Measurements from ENCODE around the gene GSE1.

GSE1 gene

GRCh38 chr16:85677383-85677967, 64.4 kb downstream of the GSE1 start:
- Histone ChIP-seq H3K27me3 (ENCODE audit: insufficient read depth, poor library complexity, severe bottlenecking) (no peaks in the 10 kb centered on the region), H3K27ac (replicated peaks) (no peak overlapping the region), H3K4me3 (replicated peaks; ENCODE audit: insufficient read depth, low read length) (no peak overlapping the region)
- DNase-seq (ENCODE audit: low read depth in 1 of 2, low spot score in 1 of 2), result no peak
- TF ChIP-seq CTCF (IDR thresholded peaks at IDR 0.05; ENCODE audit: insufficient read depth, low read length), result no peak
- TF ChIP-seq SPI1 (IDR thresholded peaks at IDR 0.05; ENCODE audit: borderline replicate concordance, low read depth), result no peak
- TF ChIP-seq GABPA (IDR thresholded peaks at IDR 0.05; ENCODE audit: low read depth), result no peak
- no peak for TF ChIP-seq POLR2AphosphoS5 (IDR thresholded peaks at IDR 0.05; ENCODE audit: low read depth)
- TF ChIP-seq REST (IDR thresholded peaks at IDR 0.05; ENCODE audit: insufficient replicate concordance, low read depth), result no peak

- H3K4me3 ChIP-seq (replicated peaks; ENCODE audit: insufficient read depth, low read length), result no peak overlapping the region
- no peaks in the 10 kb centered on the region for H3K27me3 ChIP-seq (ENCODE audit: insufficient read depth, poor library complexity, severe bottlenecking)
- H3K27ac ChIP-seq (replicated peaks), result no peak overlapping the region
- TF ChIP-seq CTCF (IDR thresholded peaks at IDR 0.05; ENCODE audit: insufficient read depth, low read length), result no peak
- DNase-seq (ENCODE audit: low read depth in 1 of 2, low spot score in 1 of 2), result no peak
Measured at GRCh38 chr16:85678016-85678415, 64.9 kb downstream of the GSE1 start.

GRCh38 chr16:85678821-85679220, 65.7 kb downstream of the GSE1 start:
- DNase-seq (ENCODE audit: low read depth in 1 of 2, low spot score in 1 of 2), result no peak
- Histone ChIP-seq H3K27me3 (ENCODE audit: insufficient read depth, poor library complexity, severe bottlenecking) (no peaks in the 10 kb centered on the region), H3K27ac (replicated peaks) (no peak overlapping the region), H3K4me3 (replicated peaks; ENCODE audit: insufficient read depth, low read length) (no peak overlapping the region)
- no peak for TF ChIP-seq REST (IDR thresholded peaks at IDR 0.05; ENCODE audit: insufficient replicate concordance, low read depth)
- no peak for TF ChIP-seq SPI1 (IDR thresholded peaks at IDR 0.05; ENCODE audit: borderline replicate concordance, low read depth)
- no peak for TF ChIP-seq CTCF (IDR thresholded peaks at IDR 0.05; ENCODE audit: insufficient read depth, low read length)
- TF ChIP-seq GABPA (IDR thresholded peaks at IDR 0.05; ENCODE audit: low read depth), result no peak
- no peak for TF ChIP-seq POLR2AphosphoS5 (IDR thresholded peaks at IDR 0.05; ENCODE audit: low read depth)

GRCh38 chr16:85679870-85680269, 66.7 kb downstream of the GSE1 start:
- no peak for TF ChIP-seq POLR2AphosphoS5 (IDR thresholded peaks at IDR 0.05; ENCODE audit: low read depth)
- TF ChIP-seq SPI1 (IDR thresholded peaks at IDR 0.05; ENCODE audit: borderline replicate concordance, low read depth), result no peak
- no peak for TF ChIP-seq CTCF (IDR thresholded peaks at IDR 0.05; ENCODE audit: insufficient read depth, low read length)
- no peaks in the 10 kb centered on the region for H3K27me3 ChIP-seq (ENCODE audit: insufficient read depth, poor library complexity, severe bottlenecking)
- no peak overlapping the region for H3K27ac ChIP-seq (replicated peaks)
- no peak for DNase-seq (ENCODE audit: low read depth in 1 of 2, low spot score in 1 of 2)
- no peak overlapping the region for H3K4me3 ChIP-seq (replicated peaks; ENCODE audit: insufficient read depth, low read length)

Data from HL-60 (cell line).